GM19025 (cell line): ENCODE results near the gene ZNF212.
A peak's percentile ranks its signal among the peaks of the same experiment; 100 is the strongest.

Experiments used
- ATAC-seq: cut with Tn5 transposase; IDR thresholded peaks from one replicate; pipeline ENCODE4 v1.9.1; 2021; ENCODE audit warnings: mild to moderate bottlenecking, low read depth, moderate library complexity; ENCODE audit not compliant: unreplicated experiment

Gene ZNF212

GRCh38 chr7:149239345-149240143 lies at the start of gene ZNF212:
Gene ZNF212 (plus strand): TSS chr7:149239651. CDS start chr7:149239779, 128 bp downstream.
- peak; percentile 98 for ATAC-seq

- ATAC-seq = no peak
These were observed 47.6 kb upstream of the ZNF212 start for GRCh38 chr7:149191851-149192250.

GRCh38 chr7:149194799-149195179 lies 44.7 kb upstream of the ZNF212 start:
- ATAC-seq = no peak

- peak; percentile 87 for ATAC-seq
These were observed 44.0 kb upstream of the ZNF212 start, which contains the start of gene ZNF282 for GRCh38 chr7:149195180-149196150. Gene ZNF282 (plus strand): TSS chr7:149195546. CDS start chr7:149195590, 44 bp downstream.

GRCh38 chr7:149196151-149196704 lies 43.2 kb upstream of the ZNF212 start:
- no peak for ATAC-seq

- no peak for ATAC-seq
These were observed 42.7 kb upstream of the ZNF212 start for GRCh38 chr7:149196705-149197171.

- no peak for ATAC-seq
These were observed 41.8 kb upstream of the ZNF212 start for GRCh38 chr7:149197675-149198074.

- no peak for ATAC-seq
These were observed 41.2 kb upstream of the ZNF212 start for GRCh38 chr7:149198161-149198816.

GRCh38 chr7:149199234-149199995 lies 40.0 kb upstream of the ZNF212 start:
- ATAC-seq = no peak

GRCh38 chr7:149202831-149203231 lies 36.6 kb upstream of the ZNF212 start:
- no peak for ATAC-seq

GRCh38 chr7:149205690-149206381 lies 33.6 kb upstream of the ZNF212 start:
- no peak for ATAC-seq

GRCh38 chr7:149207324-149208035 lies 32.0 kb upstream of the ZNF212 start:
- ATAC-seq = no peak

- ATAC-seq = no peak
These were observed 29.8 kb upstream of the ZNF212 start for GRCh38 chr7:149209518-149210269.

GRCh38 chr7:149210551-149210950 lies 28.9 kb upstream of the ZNF212 start:
- no peak for ATAC-seq

- ATAC-seq = no peak
These were observed 25.3 kb upstream of the ZNF212 start for GRCh38 chr7:149214020-149214720.

- ATAC-seq = no peak
These were observed 23.0 kb upstream of the ZNF212 start for GRCh38 chr7:149216402-149216801.

GRCh38 chr7:149217570-149217969 lies 21.9 kb upstream of the ZNF212 start:
- ATAC-seq = no peak
